ENCODE data around the gene CD101.

The CD101 gene, protein sequence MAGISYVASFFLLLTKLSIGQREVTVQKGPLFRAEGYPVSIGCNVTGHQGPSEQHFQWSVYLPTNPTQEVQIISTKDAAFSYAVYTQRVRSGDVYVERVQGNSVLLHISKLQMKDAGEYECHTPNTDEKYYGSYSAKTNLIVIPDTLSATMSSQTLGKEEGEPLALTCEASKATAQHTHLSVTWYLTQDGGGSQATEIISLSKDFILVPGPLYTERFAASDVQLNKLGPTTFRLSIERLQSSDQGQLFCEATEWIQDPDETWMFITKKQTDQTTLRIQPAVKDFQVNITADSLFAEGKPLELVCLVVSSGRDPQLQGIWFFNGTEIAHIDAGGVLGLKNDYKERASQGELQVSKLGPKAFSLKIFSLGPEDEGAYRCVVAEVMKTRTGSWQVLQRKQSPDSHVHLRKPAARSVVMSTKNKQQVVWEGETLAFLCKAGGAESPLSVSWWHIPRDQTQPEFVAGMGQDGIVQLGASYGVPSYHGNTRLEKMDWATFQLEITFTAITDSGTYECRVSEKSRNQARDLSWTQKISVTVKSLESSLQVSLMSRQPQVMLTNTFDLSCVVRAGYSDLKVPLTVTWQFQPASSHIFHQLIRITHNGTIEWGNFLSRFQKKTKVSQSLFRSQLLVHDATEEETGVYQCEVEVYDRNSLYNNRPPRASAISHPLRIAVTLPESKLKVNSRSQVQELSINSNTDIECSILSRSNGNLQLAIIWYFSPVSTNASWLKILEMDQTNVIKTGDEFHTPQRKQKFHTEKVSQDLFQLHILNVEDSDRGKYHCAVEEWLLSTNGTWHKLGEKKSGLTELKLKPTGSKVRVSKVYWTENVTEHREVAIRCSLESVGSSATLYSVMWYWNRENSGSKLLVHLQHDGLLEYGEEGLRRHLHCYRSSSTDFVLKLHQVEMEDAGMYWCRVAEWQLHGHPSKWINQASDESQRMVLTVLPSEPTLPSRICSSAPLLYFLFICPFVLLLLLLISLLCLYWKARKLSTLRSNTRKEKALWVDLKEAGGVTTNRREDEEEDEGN

GRCh38 chr1:117001254-117001927 is at the start of gene CD101:
Gene CD101, plus strand, starts transcription at chr1:117001760. Its CDS starts 58 bp downstream, at chr1:117001818.
- Histone ChIP-seq H3K9ac (no peak within 1 kb of the TSS), H3K4me2 (no peak within 1 kb of the TSS)

DNA sequence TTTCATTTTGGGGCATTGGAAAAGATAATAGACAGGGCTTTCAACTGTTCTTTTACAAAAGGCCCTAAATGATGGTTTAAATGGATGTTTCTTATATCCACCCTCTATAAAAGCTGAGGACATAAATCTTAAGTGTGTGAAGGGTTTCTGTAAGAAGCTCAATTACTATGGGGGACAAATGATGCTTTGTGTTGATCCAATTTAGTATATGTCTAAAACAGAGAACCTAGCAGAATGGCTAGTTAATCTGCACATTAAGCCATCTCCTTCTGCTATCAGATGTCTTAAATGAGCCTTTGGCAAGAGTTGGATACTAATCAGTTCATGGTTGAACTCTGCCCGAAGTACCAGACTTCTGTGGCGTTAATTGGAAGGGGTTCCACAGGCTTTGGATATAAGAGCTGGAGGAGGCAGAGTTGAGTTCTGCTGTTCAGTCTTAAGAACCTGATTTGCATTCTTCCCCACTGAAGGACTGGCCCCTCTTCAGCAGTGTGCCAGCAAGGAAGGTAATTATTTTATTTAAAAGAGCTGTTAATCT is 48.8 kb upstream of the CD101 start:
- no peak overlapping the region for H3K9ac ChIP-seq
- no peaks in the 10 kb centered on the region for H3K4me1 ChIP-seq
- H3K4me2 ChIP-seq: no peak overlapping the region
- H3K36me3 ChIP-seq: no peaks in the 10 kb centered on the region
- H3K27ac ChIP-seq: no peak overlapping the region
- no peak for TF ChIP-seq Cebpa-rat (IDR thresholded peaks at IDR 0.05)
- no peaks in the 10 kb centered on the region for H3K27me3 ChIP-seq
- H3K9me3 ChIP-seq: no peaks in the 10 kb centered on the region
- no peak overlapping the region for H3K4me3 ChIP-seq
- H4K20me1 ChIP-seq: no peaks in the 10 kb centered on the region

More at GRCh38 chr1:117001254-117001927, at the start of gene CD101:
- no peaks in the 10 kb centered on the region for H3K36me3 ChIP-seq
- no peaks in the 10 kb centered on the region for H3K4me1 ChIP-seq
- H3K9me3 ChIP-seq: no peaks in the 10 kb centered on the region
- no peak within 1 kb of the TSS for H3K27ac ChIP-seq
- no peaks in the 10 kb centered on the region for H4K20me1 ChIP-seq
- H3K4me3 ChIP-seq: no peak within 1 kb of the TSS
- no peaks in the 10 kb centered on the region for H3K27me3 ChIP-seq
- TF ChIP-seq Cebpa-rat (IDR thresholded peaks at IDR 0.05): no peak

DNA sequence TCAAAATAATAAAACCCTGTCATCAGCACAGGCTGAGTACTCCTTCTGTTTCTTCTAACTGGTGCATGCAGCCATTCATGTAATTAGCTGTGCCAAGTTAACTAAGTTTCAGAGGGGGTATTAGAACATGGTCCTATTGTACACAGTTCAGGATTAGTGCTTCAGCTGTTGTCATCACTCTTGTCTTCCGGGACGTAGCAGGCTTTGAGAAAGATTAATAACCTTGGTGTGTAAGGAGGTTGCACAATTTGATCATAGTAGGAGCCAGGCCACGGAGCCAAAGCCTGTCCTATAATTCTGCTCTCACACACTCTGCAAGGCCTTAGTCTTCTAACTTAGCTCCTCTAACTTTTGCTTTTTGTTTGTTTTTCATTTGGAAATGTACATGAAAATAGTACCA is 47.1 kb upstream of the CD101 start:
- H3K4me2 ChIP-seq: no peak overlapping the region
- H3K36me3 ChIP-seq: no peaks in the 10 kb centered on the region
- no peak overlapping the region for H3K27ac ChIP-seq
- no peaks in the 10 kb centered on the region for H3K27me3 ChIP-seq
- no peak overlapping the region for H3K9ac ChIP-seq
- H3K9me3 ChIP-seq: no peaks in the 10 kb centered on the region
- no peaks in the 10 kb centered on the region for H4K20me1 ChIP-seq
- H3K4me3 ChIP-seq: no peak overlapping the region
- no peak for TF ChIP-seq Cebpa-rat (IDR thresholded peaks at IDR 0.05)
- no peaks in the 10 kb centered on the region for H3K4me1 ChIP-seq

GRCh38 chr1:116956378-116956777 is 45.2 kb upstream of the CD101 start:
- H4K20me1 ChIP-seq: no peaks in the 10 kb centered on the region
- no peak overlapping the region for H3K4me2 ChIP-seq
- H3K9ac ChIP-seq: no peak overlapping the region
- no peak overlapping the region for H3K27ac ChIP-seq
- no peaks in the 10 kb centered on the region for H3K27me3 ChIP-seq
- H3K4me1 ChIP-seq: no peaks in the 10 kb centered on the region
- H3K4me3 ChIP-seq: no peak overlapping the region
- H3K36me3 ChIP-seq: no peaks in the 10 kb centered on the region
- no peak for TF ChIP-seq Cebpa-rat (IDR thresholded peaks at IDR 0.05)
- H3K9me3 ChIP-seq: no peaks in the 10 kb centered on the region

DNA sequence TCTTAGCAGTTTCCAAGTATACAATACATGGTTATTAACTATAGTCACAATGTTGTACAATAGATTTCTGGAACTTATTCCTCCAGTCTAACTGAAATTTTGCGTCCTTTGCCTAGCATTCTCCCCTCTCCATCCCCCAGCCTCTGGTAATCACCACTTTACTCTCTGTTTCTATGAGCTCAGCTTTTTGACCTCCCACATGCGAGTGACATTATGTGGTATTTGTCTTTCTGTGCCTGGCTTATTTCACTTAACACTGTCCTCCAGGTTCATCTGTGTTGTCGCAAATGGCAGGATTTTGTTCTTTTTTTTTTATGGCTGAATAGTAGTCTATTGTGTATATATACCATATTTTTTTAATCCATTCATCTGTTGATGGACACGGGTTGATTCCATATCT is 43.9 kb upstream of the CD101 start:
- H3K9ac ChIP-seq: no peak overlapping the region
- no peaks in the 10 kb centered on the region for H3K36me3 ChIP-seq
- H3K9me3 ChIP-seq: no peaks in the 10 kb centered on the region
- no peaks in the 10 kb centered on the region for H4K20me1 ChIP-seq
- no peak overlapping the region for H3K4me2 ChIP-seq
- H3K4me1 ChIP-seq: no peaks in the 10 kb centered on the region
- H3K27ac ChIP-seq: no peak overlapping the region
- H3K27me3 ChIP-seq: no peaks in the 10 kb centered on the region
- no peak overlapping the region for H3K4me3 ChIP-seq
- TF ChIP-seq Cebpa-rat (IDR thresholded peaks at IDR 0.05): no peak

GRCh38 chr1:116958110-116958509 is 43.5 kb upstream of the CD101 start:
- H3K36me3 ChIP-seq: no peaks in the 10 kb centered on the region
- no peak overlapping the region for H3K4me2 ChIP-seq
- no peaks in the 10 kb centered on the region for H3K27me3 ChIP-seq
- H3K9me3 ChIP-seq: no peaks in the 10 kb centered on the region
- H4K20me1 ChIP-seq: no peaks in the 10 kb centered on the region
- no peak overlapping the region for H3K4me3 ChIP-seq
- no peaks in the 10 kb centered on the region for H3K4me1 ChIP-seq
- no peak overlapping the region for H3K9ac ChIP-seq
- H3K27ac ChIP-seq: no peak overlapping the region
- no peak for TF ChIP-seq Cebpa-rat (IDR thresholded peaks at IDR 0.05)

DNA sequence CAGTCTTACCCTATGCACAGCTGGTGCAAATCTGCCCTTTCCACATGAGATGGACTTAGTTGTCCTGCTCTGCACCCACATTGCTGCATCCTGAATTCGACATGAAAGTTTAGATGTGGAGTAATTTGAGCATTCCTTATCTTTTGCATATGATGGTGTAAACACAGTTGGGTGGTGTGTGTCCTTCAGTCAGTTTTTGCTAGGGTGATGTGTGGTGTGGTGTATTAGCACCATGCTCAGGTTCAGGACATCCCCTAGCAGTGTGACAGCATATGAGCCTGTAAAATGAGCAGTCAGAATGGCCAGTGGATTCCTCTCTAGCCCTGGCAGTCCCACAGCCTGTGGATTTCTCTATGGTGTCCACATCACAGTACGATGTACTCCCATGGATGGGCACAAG is 42.6 kb upstream of the CD101 start:
- no peak overlapping the region for H3K4me2 ChIP-seq
- H3K27ac ChIP-seq: no peak overlapping the region
- no peaks in the 10 kb centered on the region for H3K9me3 ChIP-seq
- TF ChIP-seq Cebpa-rat (IDR thresholded peaks at IDR 0.05): no peak
- no peaks in the 10 kb centered on the region for H3K4me1 ChIP-seq
- H3K36me3 ChIP-seq: no peaks in the 10 kb centered on the region
- H3K27me3 ChIP-seq: no peaks in the 10 kb centered on the region
- H3K9ac ChIP-seq: no peak overlapping the region
- no peak overlapping the region for H3K4me3 ChIP-seq
- no peaks in the 10 kb centered on the region for H4K20me1 ChIP-seq

- no peak overlapping the region for H3K4me2 ChIP-seq
- no peaks in the 10 kb centered on the region for H3K27me3 ChIP-seq
- H3K4me3 ChIP-seq: no peak overlapping the region
- TF ChIP-seq Cebpa-rat (IDR thresholded peaks at IDR 0.05): no peak
- no peaks in the 10 kb centered on the region for H3K36me3 ChIP-seq
- no peaks in the 10 kb centered on the region for H3K4me1 ChIP-seq
- H4K20me1 ChIP-seq: no peaks in the 10 kb centered on the region
- H3K9me3 ChIP-seq: no peaks in the 10 kb centered on the region
- H3K27ac ChIP-seq: no peak overlapping the region
- no peak overlapping the region for H3K9ac ChIP-seq
Observed at GRCh38 chr1:116961606-116962005, 40.0 kb upstream of the CD101 start.

DNA sequence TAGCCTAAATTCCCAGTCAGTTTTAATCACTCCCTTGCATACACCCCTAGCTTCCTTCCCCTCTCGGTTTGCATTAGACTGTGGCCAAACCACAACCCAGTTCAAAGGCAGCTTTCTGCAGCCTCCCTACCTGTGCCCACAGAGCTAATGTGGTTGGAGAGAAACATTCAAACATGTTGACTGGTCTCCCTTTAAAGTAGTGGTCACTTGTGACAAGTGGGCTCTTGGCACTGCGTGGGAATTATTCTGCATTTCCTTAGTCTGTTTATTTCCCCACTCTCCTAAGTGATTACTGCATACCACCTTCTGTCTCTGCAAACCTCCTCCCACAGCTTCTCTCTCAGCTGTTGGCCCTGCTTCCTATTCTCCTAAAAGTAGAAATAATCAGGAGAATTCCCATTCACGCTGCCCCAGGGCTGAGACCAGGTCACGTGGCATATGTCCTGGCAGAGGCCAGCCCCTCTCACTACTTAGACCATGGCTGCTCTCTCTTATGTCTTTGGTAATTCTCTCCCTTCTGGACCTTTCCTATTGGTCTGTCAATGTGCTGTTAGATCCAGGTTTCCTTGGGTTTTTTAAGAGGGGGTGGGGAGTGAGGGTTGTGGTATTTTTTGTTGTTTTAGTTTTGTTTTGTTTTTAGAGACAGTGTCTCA is 38.4 kb upstream of the CD101 start:
- no peaks in the 10 kb centered on the region for H3K36me3 ChIP-seq
- no peaks in the 10 kb centered on the region for H3K4me1 ChIP-seq
- H3K27ac ChIP-seq: no peak overlapping the region
- H3K9me3 ChIP-seq: no peaks in the 10 kb centered on the region
- no peak for TF ChIP-seq Cebpa-rat (IDR thresholded peaks at IDR 0.05)
- no peaks in the 10 kb centered on the region for H4K20me1 ChIP-seq
- no peak overlapping the region for H3K4me2 ChIP-seq
- H3K4me3 ChIP-seq: no peak overlapping the region
- no peaks in the 10 kb centered on the region for H3K27me3 ChIP-seq
- no peak overlapping the region for H3K9ac ChIP-seq
